Vagina (tissue), 2 donors: ENCODE measurements around the gene PLPP2. TPM values are rescaled to one million over a fixed set of nuclear protein-coding genes. Genes with fewer than 3 reads are reported as not detected.

Experiments
- DNase-seq, 2 donors: peaks; one replicate each; pipeline ENCODE4 v3.0.0-alpha.2; 2017; ENCODE audit errors: extremely low spot score in 2 of 2
- H3K27ac ChIP-seq: fragments of 200-600 bp; sonication (generic); one replicate; pipeline ENCODE4 v1.5.1; 2019
- H3K27me3 ChIP-seq: fragments of 200-600 bp; sonication (generic); one replicate; pipeline ENCODE4 v1.5.1; 2019
- H3K36me3 ChIP-seq, 2 donors: fragments of 200-600 bp; sonication (generic); one replicate each; pipeline ENCODE4 v1.5.1; 2017 to 2019
- H3K4me1 ChIP-seq: fragments of 200-600 bp; sonication (generic); one replicate; pipeline ENCODE4 v1.5.1; 2019
- H3K4me3 ChIP-seq, 2 donors: fragments of 200-600 bp; sonication (generic); 1 replicate in 1 of 2; 2 replicates in 1 of 2; pipeline ENCODE4 v1.5.1; 2016 to 2019
- H3K9me3 ChIP-seq: fragments of 200-600 bp; sonication (generic); one replicate; pipeline ENCODE4 v1.5.1; 2019
- POLR2A ChIP-seq, 2 donors: fragments of 450-650 bp; IDR thresholded peaks; one replicate each; pipeline ENCODE4 v1.6.1; 2017; ENCODE audit warnings: antibody characterized with exemption in 2 of 2, mild to moderate bottlenecking in 2 of 2, moderate library complexity in 2 of 2
- POLR2AphosphoS5 ChIP-seq, 2 donors: sonication (generic); formaldehyde crosslinking; IDR thresholded peaks; one replicate each; pipeline ENCODE4 v1.9.0; 2017; ENCODE audit warnings: antibody characterized with exemption in 2 of 2, mild to moderate bottlenecking in 2 of 2, low read depth in 1 of 2; ENCODE audit not compliant: insufficient read depth in 1 of 2
- intact Hi-C: fragments of 100-400 bp; cut with DNase I; formaldehyde crosslinking; loops from one replicate; pipeline ENCODE4 v1.15.1; 2023
- total RNA-seq: library from RNA; depleted of rRNA; stranded (reverse); fragments of >200 nt; gene quantifications from one replicate; pipeline ENCODE4 v1.2.3, GENCODE V29; 2016
- TF ChIP-seq, protein P1 (sequence below), 3 experiments: fragments of 450-650 bp in 2 of 3; fragments of 200-600 bp in 1 of 3; sonication (generic) in 1 of 3; IDR thresholded peaks; one replicate each; pipeline ENCODE4 v1.5.1; 2017 to 2019; ENCODE audit warnings: antibody characterized with exemption in 3 of 3, mild to moderate bottlenecking in 2 of 3, moderate library complexity in 2 of 3

Gene PLPP2
- total RNA-seq, 1 donor from 2014 or later = 49.4 TPM

DNA sequence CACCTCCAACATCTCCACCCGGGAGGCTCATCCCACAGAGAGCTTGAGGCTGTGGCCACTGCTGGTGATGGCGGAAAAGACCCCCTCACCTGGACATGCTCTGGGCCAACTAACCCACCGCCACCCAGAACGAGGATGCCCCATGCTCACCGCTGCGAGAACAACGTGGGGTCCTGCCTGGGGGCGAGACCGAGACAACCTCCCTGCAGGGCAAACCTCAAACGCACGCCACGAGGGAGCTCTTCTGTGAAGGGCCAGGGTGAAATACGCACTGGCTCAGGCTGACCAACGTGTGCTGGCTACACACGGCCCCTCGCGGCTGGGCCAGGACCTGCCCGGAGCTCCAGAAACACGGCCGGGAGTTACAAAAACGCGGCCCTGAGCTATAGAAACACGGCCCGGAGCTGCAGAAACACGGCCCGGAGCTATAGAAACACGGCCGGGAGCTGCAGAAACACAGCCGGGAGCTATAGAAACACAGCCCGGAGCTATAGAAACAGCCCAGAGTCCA lies 19.0 kb upstream of the PLPP2 start:
- no peaks in the 10 kb centered on the region for H3K9me3 ChIP-seq
- TF ChIP-seq POLR2A (IDR thresholded peaks at IDR 0.05) (no peak), POLR2AphosphoS5 (IDR thresholded peaks at IDR 0.05; ENCODE audit: insufficient read depth in 1 of 2, low read depth in 1 of 2) (no peak)
- H3K4me1 ChIP-seq = no peaks in the 10 kb centered on the region
- peak overlapping the region; percentile 27 to 28 for H3K4me3 ChIP-seq
- no peak for DNase-seq
- no peaks in the 10 kb centered on the region for H3K27me3 ChIP-seq
- no peak overlapping the region for H3K27ac ChIP-seq
- peaks cover 4 to 59% of the 10 kb centered on the region in 2 donors for H3K36me3 ChIP-seq
- intact Hi-C loops = no loop called here

GRCh38 chr19:309206-309565 lies 18.0 kb upstream of the PLPP2 start:
- Histone ChIP-seq H3K27me3 (no peaks in the 10 kb centered on the region), H3K36me3 (peaks cover 4 to 57% of the 10 kb centered on the region in 2 donors), H3K9me3 (no peaks in the 10 kb centered on the region), H3K4me1 (no peaks in the 10 kb centered on the region), H3K27ac (no peak overlapping the region), H3K4me3 (peak overlapping the region in 1 of 2 donors; percentile 27)
- DNase-seq = no peak
- intact Hi-C loops = no loop called here
- TF ChIP-seq POLR2A (IDR thresholded peaks at IDR 0.05) = no peak
- TF ChIP-seq, protein P1, sequence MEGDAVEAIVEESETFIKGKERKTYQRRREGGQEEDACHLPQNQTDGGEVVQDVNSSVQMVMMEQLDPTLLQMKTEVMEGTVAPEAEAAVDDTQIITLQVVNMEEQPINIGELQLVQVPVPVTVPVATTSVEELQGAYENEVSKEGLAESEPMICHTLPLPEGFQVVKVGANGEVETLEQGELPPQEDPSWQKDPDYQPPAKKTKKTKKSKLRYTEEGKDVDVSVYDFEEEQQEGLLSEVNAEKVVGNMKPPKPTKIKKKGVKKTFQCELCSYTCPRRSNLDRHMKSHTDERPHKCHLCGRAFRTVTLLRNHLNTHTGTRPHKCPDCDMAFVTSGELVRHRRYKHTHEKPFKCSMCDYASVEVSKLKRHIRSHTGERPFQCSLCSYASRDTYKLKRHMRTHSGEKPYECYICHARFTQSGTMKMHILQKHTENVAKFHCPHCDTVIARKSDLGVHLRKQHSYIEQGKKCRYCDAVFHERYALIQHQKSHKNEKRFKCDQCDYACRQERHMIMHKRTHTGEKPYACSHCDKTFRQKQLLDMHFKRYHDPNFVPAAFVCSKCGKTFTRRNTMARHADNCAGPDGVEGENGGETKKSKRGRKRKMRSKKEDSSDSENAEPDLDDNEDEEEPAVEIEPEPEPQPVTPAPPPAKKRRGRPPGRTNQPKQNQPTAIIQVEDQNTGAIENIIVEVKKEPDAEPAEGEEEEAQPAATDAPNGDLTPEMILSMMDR (IDR thresholded peaks at IDR 0.05) = no peak

DNA sequence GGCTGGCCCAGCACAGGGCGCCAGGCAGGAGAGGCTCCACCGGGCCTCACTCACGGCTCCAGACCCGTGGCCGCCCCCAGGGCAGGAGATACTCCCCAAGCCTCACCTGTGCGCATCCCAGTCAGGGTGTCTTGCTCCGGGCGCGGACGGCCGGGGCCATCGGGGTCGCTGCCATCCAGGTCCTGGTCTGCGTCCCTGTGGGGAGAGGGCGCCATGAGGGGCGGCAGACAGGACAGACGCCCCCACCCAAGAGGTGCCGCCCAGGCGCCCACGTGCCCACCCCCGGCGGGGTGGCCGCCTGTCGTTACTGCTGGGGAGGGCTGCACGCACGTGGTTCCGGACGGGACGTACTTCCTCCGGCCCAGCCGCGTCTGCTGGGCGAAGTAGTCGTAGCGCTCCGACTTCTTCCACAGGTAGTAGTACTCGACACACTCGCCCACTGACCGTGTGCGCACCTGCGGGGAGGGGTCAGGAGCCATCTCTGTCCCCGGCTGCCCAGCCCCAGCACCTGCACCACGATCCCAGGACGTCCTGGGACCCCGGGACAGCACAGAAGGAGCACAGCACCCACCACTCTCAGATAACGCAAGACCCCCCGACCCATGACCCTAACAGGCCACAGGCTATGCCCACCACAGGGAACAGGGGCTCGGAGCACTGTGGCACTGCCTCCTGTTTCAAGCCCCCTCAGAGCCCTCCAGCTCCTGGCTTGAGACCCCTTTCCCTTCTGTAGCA lies 17.4 kb upstream of the PLPP2 start:
- H3K36me3 ChIP-seq = peaks cover 4 to 52% of the 10 kb centered on the region in 2 donors
- no peaks in the 10 kb centered on the region for H3K4me1 ChIP-seq
- DNase-seq = no peak
- H3K4me3 ChIP-seq = peak overlapping the region in 1 of 2 donors; percentile 27
- no peak overlapping the region for H3K27ac ChIP-seq
- no peaks in the 10 kb centered on the region for H3K27me3 ChIP-seq
- no peaks in the 10 kb centered on the region for H3K9me3 ChIP-seq
- TF ChIP-seq POLR2AphosphoS5 (IDR thresholded peaks at IDR 0.05; ENCODE audit: insufficient read depth in 1 of 2, low read depth in 1 of 2) (no peak), POLR2A (IDR thresholded peaks at IDR 0.05) (no peak)
- TF ChIP-seq, protein P1 (IDR thresholded peaks at IDR 0.05) = no peak
- intact Hi-C loops = no loop called here

GRCh38 chr19:307793-308420 lies 16.7 kb upstream of the PLPP2 start:
- intact Hi-C loops = no loop called here
- Histone ChIP-seq H3K9me3 (no peaks in the 10 kb centered on the region), H3K4me3 (no peak overlapping the region), H3K36me3 (peaks cover 4 to 46% of the 10 kb centered on the region in 2 donors), H3K27ac (no peak overlapping the region), H3K4me1 (no peaks in the 10 kb centered on the region), H3K27me3 (no peaks in the 10 kb centered on the region)
- no peak for DNase-seq
- TF ChIP-seq, protein P1 (IDR thresholded peaks at IDR 0.05) = no peak
- TF ChIP-seq POLR2A (IDR thresholded peaks at IDR 0.05) (no peak), POLR2AphosphoS5 (IDR thresholded peaks at IDR 0.05; ENCODE audit: insufficient read depth in 1 of 2, low read depth in 1 of 2) (no peak)

DNA sequence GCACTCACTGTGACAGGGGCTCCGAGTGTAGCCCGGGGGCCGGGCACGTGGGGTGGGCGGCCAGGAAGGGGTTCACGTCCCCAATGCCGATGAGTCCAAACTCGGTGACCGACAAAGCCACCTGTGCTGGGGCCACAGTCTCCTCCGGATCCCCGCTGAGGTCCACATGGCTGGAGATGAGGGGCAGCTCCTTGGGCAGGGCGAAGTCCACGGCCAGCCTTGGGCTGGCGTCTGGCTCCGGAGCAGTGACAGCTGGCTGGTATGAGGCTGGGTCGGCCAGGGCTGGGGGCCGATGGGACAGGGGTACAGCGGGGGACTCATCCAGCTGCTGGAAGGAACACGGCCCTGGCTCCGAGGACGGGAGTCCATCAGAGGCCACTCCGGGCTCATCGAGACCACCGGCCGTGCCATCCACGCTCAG lies 15.9 kb upstream of the PLPP2 start:
- no peak for DNase-seq
- Histone ChIP-seq H3K4me1 (no peaks in the 10 kb centered on the region), H3K9me3 (no peaks in the 10 kb centered on the region), H3K27ac (no peak overlapping the region), H3K4me3 (no peak overlapping the region), H3K27me3 (no peaks in the 10 kb centered on the region), H3K36me3 (peaks cover 4 to 46% of the 10 kb centered on the region in 2 donors)
- TF ChIP-seq, protein P1 (IDR thresholded peaks at IDR 0.05) = no peak
- no peak for TF ChIP-seq POLR2A (IDR thresholded peaks at IDR 0.05)
- TF ChIP-seq POLR2AphosphoS5 (IDR thresholded peaks at IDR 0.05; ENCODE audit: insufficient read depth in 1 of 2, low read depth in 1 of 2) = no peak
- intact Hi-C loops = no loop called here
